ENCODE measurements around the gene ADGRL3.

DNA sequence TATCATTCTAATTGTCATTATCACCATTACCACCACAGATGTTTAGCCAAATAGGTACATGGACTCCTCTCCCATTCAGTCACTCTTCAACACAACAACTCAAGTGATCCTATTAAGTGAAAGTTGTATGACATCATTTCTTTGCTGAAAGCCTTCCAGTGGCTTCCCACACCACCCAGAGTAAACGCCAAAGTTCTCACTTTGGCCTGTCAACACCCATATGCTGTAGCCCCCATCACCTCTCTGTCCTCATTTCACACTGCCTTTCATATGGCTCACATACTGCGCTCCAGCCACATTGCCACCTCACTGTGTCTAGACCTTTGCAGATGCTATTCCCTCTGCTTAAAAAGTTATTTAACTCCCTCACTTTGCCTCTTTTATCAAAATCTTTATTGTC is 682.3 kb downstream of the ADGRL3 start:
- TF ChIP-seq, protein P1, sequence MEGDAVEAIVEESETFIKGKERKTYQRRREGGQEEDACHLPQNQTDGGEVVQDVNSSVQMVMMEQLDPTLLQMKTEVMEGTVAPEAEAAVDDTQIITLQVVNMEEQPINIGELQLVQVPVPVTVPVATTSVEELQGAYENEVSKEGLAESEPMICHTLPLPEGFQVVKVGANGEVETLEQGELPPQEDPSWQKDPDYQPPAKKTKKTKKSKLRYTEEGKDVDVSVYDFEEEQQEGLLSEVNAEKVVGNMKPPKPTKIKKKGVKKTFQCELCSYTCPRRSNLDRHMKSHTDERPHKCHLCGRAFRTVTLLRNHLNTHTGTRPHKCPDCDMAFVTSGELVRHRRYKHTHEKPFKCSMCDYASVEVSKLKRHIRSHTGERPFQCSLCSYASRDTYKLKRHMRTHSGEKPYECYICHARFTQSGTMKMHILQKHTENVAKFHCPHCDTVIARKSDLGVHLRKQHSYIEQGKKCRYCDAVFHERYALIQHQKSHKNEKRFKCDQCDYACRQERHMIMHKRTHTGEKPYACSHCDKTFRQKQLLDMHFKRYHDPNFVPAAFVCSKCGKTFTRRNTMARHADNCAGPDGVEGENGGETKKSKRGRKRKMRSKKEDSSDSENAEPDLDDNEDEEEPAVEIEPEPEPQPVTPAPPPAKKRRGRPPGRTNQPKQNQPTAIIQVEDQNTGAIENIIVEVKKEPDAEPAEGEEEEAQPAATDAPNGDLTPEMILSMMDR (IDR thresholded peaks at IDR 0.05; ENCODE audit: low read depth, low read length) = no peak
- no peak for TF ChIP-seq EZH2phosphoT487 (IDR thresholded peaks at IDR 0.05; ENCODE audit: low read depth)

All from OCI-LY3 (cell line).